Subcutaneous abdominal adipose tissue (tissue), 5 donors: Measurements from ENCODE around the gene CFB.

Experiments
- H3K27ac ChIP-seq: one replicate; pipeline ENCODE4 v1.7.0; 2013; ENCODE audit warnings: low read depth, mild to moderate bottlenecking, inconsistent platforms, low read length, moderate library complexity
- H3K27me3 ChIP-seq, 5 donors: one replicate each; pipeline ENCODE4 v1.7.0; 2013; ENCODE audit warnings: low read length in 5 of 5, inconsistent platforms in 1 of 5; ENCODE audit not compliant: control insufficient read depth in 5 of 5, insufficient read depth in 4 of 5
- H3K36me3 ChIP-seq, 5 donors: one replicate each; pipeline ENCODE4 v1.7.0; 2013; ENCODE audit warnings: low read length in 5 of 5; ENCODE audit not compliant: control insufficient read depth in 5 of 5, insufficient read depth in 5 of 5
- H3K4me1 ChIP-seq, 5 donors: one replicate each; pipeline ENCODE4 v1.7.0; 2013; ENCODE audit warnings: low read length in 5 of 5, mild to moderate bottlenecking in 3 of 5, moderate library complexity in 1 of 5; ENCODE audit not compliant: control insufficient read depth in 5 of 5, insufficient read depth in 5 of 5
- H3K4me3 ChIP-seq, 5 donors: one replicate each; pipeline ENCODE4 v1.7.0; 2013; ENCODE audit warnings: low read length in 5 of 5, low read depth in 1 of 5
- H3K9ac ChIP-seq, 5 donors: one replicate each; pipeline ENCODE4 v1.7.0; 2013; ENCODE audit warnings: low read length in 5 of 5, mild to moderate bottlenecking in 4 of 5, moderate library complexity in 3 of 5
- H3K9me3 ChIP-seq, 5 donors: one replicate each; pipeline ENCODE4 v1.7.0; 2013; ENCODE audit warnings: low read length in 5 of 5; ENCODE audit not compliant: control insufficient read depth in 5 of 5
- donor health status: healthy.
- donor health status: healthy.
- donor health status: healthy.
- donor health status: healthy.
- donor health status: healthy.

Gene CFB

GRCh38 chr6:31911826-31912585, 33.9 kb upstream of the CFB start:
- no peaks in the 10 kb centered on the region for H3K9me3 ChIP-seq
- no peak overlapping the region for H3K27ac ChIP-seq
- no peak overlapping the region for H3K9ac ChIP-seq
- H3K4me3 ChIP-seq = no peak overlapping the region
- peaks cover 0 to 5% (median 0%) of the 10 kb centered on the region in 5 donors for H3K27me3 ChIP-seq
- H3K4me1 ChIP-seq = peaks cover 0 to 6% (median 5%) of the 10 kb centered on the region in 5 donors
- H3K36me3 ChIP-seq = no peaks in the 10 kb centered on the region

GRCh38 chr6:31915351-31915750, 30.5 kb upstream of the CFB start:
- Histone ChIP-seq H3K4me1 (no peaks in the 10 kb centered on the region), H3K27ac (no peak overlapping the region), H3K27me3 (peaks cover 0 to 5% (median 0%) of the 10 kb centered on the region in 5 donors)

GRCh38 chr6:31915756-31916155, 30.1 kb upstream of the CFB start:
- Histone ChIP-seq H3K27ac (no peak overlapping the region), H3K27me3 (peaks cover 0 to 5% (median 0%) of the 10 kb centered on the region in 5 donors), H3K9ac (no peak overlapping the region), H3K4me3 (no peak overlapping the region), H3K4me1 (no peaks in the 10 kb centered on the region), H3K36me3 (no peaks in the 10 kb centered on the region), H3K9me3 (no peaks in the 10 kb centered on the region)

More at GRCh38 chr6:31915351-31915750, 30.5 kb upstream of the CFB start:
- Histone ChIP-seq H3K4me3 (no peak overlapping the region), H3K36me3 (no peaks in the 10 kb centered on the region), H3K9ac (no peak overlapping the region), H3K9me3 (no peaks in the 10 kb centered on the region)

- H3K9me3 ChIP-seq = no peaks in the 10 kb centered on the region
- H3K27ac ChIP-seq = no peak overlapping the region
- H3K27me3 ChIP-seq = peaks cover 0 to 2% (median 0%) of the 10 kb centered on the region in 5 donors
- no peak overlapping the region for H3K9ac ChIP-seq
- H3K4me3 ChIP-seq = no peak overlapping the region
- H3K4me1 ChIP-seq = no peaks in the 10 kb centered on the region
- no peaks in the 10 kb centered on the region for H3K36me3 ChIP-seq
Observed at GRCh38 chr6:31918069-31918720, 27.7 kb upstream of the CFB start.

- Histone ChIP-seq H3K27me3 (no peaks in the 10 kb centered on the region), H3K27ac (no peak overlapping the region), H3K36me3 (no peaks in the 10 kb centered on the region), H3K9me3 (no peaks in the 10 kb centered on the region), H3K4me3 (no peak overlapping the region), H3K9ac (no peak overlapping the region), H3K4me1 (no peaks in the 10 kb centered on the region)
Observed at GRCh38 chr6:31919624-31920303, 26.1 kb upstream of the CFB start.

- Histone ChIP-seq H3K4me1 (no peaks in the 10 kb centered on the region), H3K9ac (no peak overlapping the region), H3K27me3 (no peaks in the 10 kb centered on the region), H3K4me3 (no peak overlapping the region), H3K9me3 (no peaks in the 10 kb centered on the region), H3K36me3 (no peaks in the 10 kb centered on the region), H3K27ac (no peak overlapping the region)
Observed at GRCh38 chr6:31920811-31921210, 25.1 kb upstream of the CFB start.

GRCh38 chr6:31922942-31923341, 23.0 kb upstream of the CFB start:
- Histone ChIP-seq H3K27me3 (no peaks in the 10 kb centered on the region), H3K36me3 (no peaks in the 10 kb centered on the region), H3K4me3 (no peak overlapping the region), H3K27ac (no peak overlapping the region), H3K9me3 (no peaks in the 10 kb centered on the region), H3K4me1 (peaks cover 4 to 9% (median 6%) of the 10 kb centered on the region in 5 donors), H3K9ac (no peak overlapping the region)

GRCh38 chr6:31927242-31927862, 18.5 kb upstream of the CFB start, which contains the start of gene C2:
Gene C2, plus strand, starts transcription at chr6:31927717. Its CDS starts 36 bp downstream, at chr6:31927753.
- Histone ChIP-seq H3K27ac (no peak within 1 kb of the TSS), H3K27me3 (peaks cover 0 to 2% (median 0%) of the 10 kb centered on the region in 5 donors), H3K9me3 (no peaks in the 10 kb centered on the region), H3K9ac (peak within 1 kb of the TSS; percentile 11 to 60 (median 45)), H3K4me3 (peak within 1 kb of the TSS; percentile 47 to 76 (median 59)), H3K36me3 (no peaks in the 10 kb centered on the region), H3K4me1 (peaks cover 6 to 21% (median 16%) of the 10 kb centered on the region in 5 donors)

GRCh38 chr6:31927863-31928671, 17.8 kb upstream of the CFB start:
- Histone ChIP-seq H3K9me3 (no peaks in the 10 kb centered on the region), H3K4me1 (peaks cover 6 to 21% (median 16%) of the 10 kb centered on the region in 5 donors), H3K4me3 (peak overlapping the region; percentile 47 to 76 (median 59)), H3K36me3 (no peaks in the 10 kb centered on the region), H3K9ac (peak overlapping the region; percentile 11 to 60 (median 45)), H3K27ac (no peak overlapping the region), H3K27me3 (peaks cover 0 to 2% (median 0%) of the 10 kb centered on the region in 5 donors)
